ENCODE measurements around the gene SPATA13.

The SPATA13 gene

GRCh38 chr13:24172071-24172470, 11.6 kb downstream of the SPATA13 start:
- DNase-seq, result no peak
- in situ Hi-C loops (cut with HindIII; ENCODE audit: low pct_ligation_motif_present, low sequenced_read_pairs), result no loop called here

GRCh38 chr13:24173795-24174194, 13.3 kb downstream of the SPATA13 start:
- no peak for DNase-seq
- Histone ChIP-seq H3K27ac (no peak overlapping the region), H3K27me3 (replicated peaks) (no peaks in the 10 kb centered on the region), H3K36me3 (replicated peaks) (no peaks in the 10 kb centered on the region), H3K4me3 (ENCODE audit: low read depth, low read length) (no peak overlapping the region)
- TF ChIP-seq CTCF (IDR thresholded peaks at IDR 0.05; ENCODE audit: low read depth, low read length, missing control alignments), result no peak
- in situ Hi-C loops (cut with HindIII; ENCODE audit: low pct_ligation_motif_present, low sequenced_read_pairs), result no loop called here

More at GRCh38 chr13:24172071-24172470, 11.6 kb downstream of the SPATA13 start:
- H3K27ac ChIP-seq, result no peak overlapping the region
- no peaks in the 10 kb centered on the region for H3K36me3 ChIP-seq (replicated peaks)
- H3K4me3 ChIP-seq (ENCODE audit: low read depth, low read length), result no peak overlapping the region
- H3K27me3 ChIP-seq (replicated peaks), result no peaks in the 10 kb centered on the region
- no peak for TF ChIP-seq CTCF (IDR thresholded peaks at IDR 0.05; ENCODE audit: low read depth, low read length, missing control alignments)

DNA sequence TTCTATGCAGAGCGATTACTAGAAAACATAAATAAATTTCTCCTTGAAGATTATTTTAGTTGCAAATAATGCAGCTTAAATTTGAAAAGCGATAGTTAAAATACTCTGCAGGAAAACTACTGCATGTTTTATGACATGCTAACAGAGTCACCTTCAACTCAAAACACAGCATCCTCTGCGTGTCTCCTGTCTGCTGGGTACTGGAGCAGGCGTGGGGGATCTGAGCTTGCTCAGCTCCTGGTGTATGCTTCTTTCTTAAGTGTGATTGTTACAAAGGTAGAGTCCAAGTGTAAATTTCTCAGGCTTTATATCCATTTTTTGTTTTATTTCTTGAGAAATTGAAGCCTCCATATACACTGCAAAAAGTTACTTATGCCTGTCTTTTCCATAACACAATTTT, 15.3 kb downstream of the SPATA13 start:
- TF ChIP-seq CTCF (IDR thresholded peaks at IDR 0.05; ENCODE audit: low read depth, low read length, missing control alignments), result no peak
- in situ Hi-C loops (cut with HindIII; ENCODE audit: low pct_ligation_motif_present, low sequenced_read_pairs), result no loop called here

GRCh38 chr13:24176351-24177101, 16.0 kb downstream of the SPATA13 start:
- TF ChIP-seq CTCF (IDR thresholded peaks at IDR 0.05; ENCODE audit: low read depth, low read length, missing control alignments), result no peak
- in situ Hi-C loops (cut with HindIII; ENCODE audit: low pct_ligation_motif_present, low sequenced_read_pairs), result no loop called here
- no peak for DNase-seq
- Histone ChIP-seq H3K4me3 (ENCODE audit: low read depth, low read length) (no peak overlapping the region), H3K36me3 (replicated peaks) (no peaks in the 10 kb centered on the region), H3K27ac (no peak overlapping the region), H3K27me3 (replicated peaks) (no peaks in the 10 kb centered on the region)

More for the DNA sequence above, 15.3 kb downstream of the SPATA13 start:
- H3K27ac ChIP-seq, result no peak overlapping the region
- no peak overlapping the region for H3K4me3 ChIP-seq (ENCODE audit: low read depth, low read length)
- no peaks in the 10 kb centered on the region for H3K27me3 ChIP-seq (replicated peaks)
- H3K36me3 ChIP-seq (replicated peaks), result no peaks in the 10 kb centered on the region
- no peak for DNase-seq

GRCh38 chr13:24178847-24179485, 18.4 kb downstream of the SPATA13 start:
- in situ Hi-C loops (cut with HindIII; ENCODE audit: low pct_ligation_motif_present, low sequenced_read_pairs), result no loop called here
- no peak overlapping the region for H3K27ac ChIP-seq
- TF ChIP-seq CTCF (IDR thresholded peaks at IDR 0.05; ENCODE audit: low read depth, low read length, missing control alignments), result no peak
- no peaks in the 10 kb centered on the region for H3K27me3 ChIP-seq (replicated peaks)
- no peaks in the 10 kb centered on the region for H3K36me3 ChIP-seq (replicated peaks)
- H3K4me3 ChIP-seq (ENCODE audit: low read depth, low read length), result no peak overlapping the region
- no peak for DNase-seq
